HepG2 (cell line): ENCODE data around the gene RFFL. TPM values are rescaled to one million over a fixed set of nuclear protein-coding genes. Genes with fewer than 3 reads are reported as not detected.

ENCODE experiments used
- ADNP ChIP-seq: sonication (generic); formaldehyde crosslinking; IDR thresholded peaks from 2 replicates; pipeline ENCODE4 v1.4.0; 2020; ENCODE audit warnings: missing genetic modification reagents
- DNMT1 ChIP-seq: sonication (generic); formaldehyde crosslinking; IDR thresholded peaks from 2 replicates; pipeline ENCODE4 v1.5.1; 2020; ENCODE audit warnings: mild to moderate bottlenecking, missing genetic modification reagents
- EHMT2 ChIP-seq: fragments of 200-600 bp; sonication (generic); IDR thresholded peaks from 2 replicates; pipeline ENCODE4 v1.7.0; 2017; ENCODE audit warnings: antibody characterized with exemption, low read depth, low read length, borderline replicate concordance
- FOXK1 ChIP-seq: sonication (generic); formaldehyde crosslinking; IDR thresholded peaks from 2 replicates; pipeline ENCODE4 v1.4.0; 2020; ENCODE audit warnings: low read depth, missing genetic modification reagents, borderline replicate concordance
- HNRNPH1 ChIP-seq: fragments of 200-400 bp; formaldehyde crosslinking; optimal IDR thresholded peaks from 2 replicates; pipeline ENCODE3; 2017; ENCODE audit warnings: mild to moderate bottlenecking, low read depth, low read length
- HOMEZ ChIP-seq: IDR thresholded peaks from 2 replicates; pipeline ENCODE4 v1.6.1; 2016; ENCODE audit warnings: low read depth
- MEIS1 ChIP-seq: sonication (generic); formaldehyde crosslinking; IDR thresholded peaks from 2 replicates; pipeline ENCODE4 v1.9.0; 2021; ENCODE audit warnings: mild to moderate bottlenecking, missing genetic modification reagents, moderate library complexity, borderline replicate concordance
- MYPOP ChIP-seq: sonication (generic); formaldehyde crosslinking; IDR thresholded peaks from 2 replicates; pipeline ENCODE4 v1.8.1; 2023; ENCODE audit warnings: mild to moderate bottlenecking, moderate library complexity, missing genetic modification reagents
- PRDM10 ChIP-seq: sonication (generic); formaldehyde crosslinking; IDR thresholded peaks from 2 replicates; pipeline ENCODE4 v1.4.0; 2020; ENCODE audit warnings: low read depth, missing genetic modification reagents
- SIN3A ChIP-seq: IDR thresholded peaks from 2 replicates; pipeline ENCODE4 v1.6.1; 2011; ENCODE audit warnings: low read depth, mild to moderate bottlenecking, control low read depth, low read length, borderline replicate concordance
- TFAP4 ChIP-seq: sonication (generic); IDR thresholded peaks from 2 replicates; pipeline ENCODE4 v1.6.1; 2016; ENCODE audit warnings: low read depth, borderline replicate concordance
- TGIF2 ChIP-seq: IDR thresholded peaks from 2 replicates; pipeline ENCODE4 v1.6.1; 2016; ENCODE audit warnings: control low read depth, missing compliant biosample characterization
- ZBTB25 ChIP-seq: IDR thresholded peaks from 2 replicates; pipeline ENCODE4 v1.6.1; 2018; ENCODE audit warnings: missing genetic modification reagents
- ZNF121 ChIP-seq: sonication (generic); formaldehyde crosslinking; IDR thresholded peaks from 2 replicates; pipeline ENCODE4 v1.5.0; 2020; ENCODE audit warnings: mild to moderate bottlenecking, missing genetic modification reagents
- ZNF350 ChIP-seq: sonication (generic); formaldehyde crosslinking; IDR thresholded peaks from 2 replicates; pipeline ENCODE4 v1.4.0; 2020; ENCODE audit warnings: mild to moderate bottlenecking, low read depth, missing genetic modification reagents, borderline replicate concordance
- ZNF891 ChIP-seq: sonication (generic); formaldehyde crosslinking; IDR thresholded peaks from 2 replicates; pipeline ENCODE4 v1.5.0; 2020; ENCODE audit warnings: mild to moderate bottlenecking, missing genetic modification reagents
- polyA plus RNA-seq, 8 experiments: library from polyadenylated mRNA; depleted of rRNA in 3 of 8; stranded (reverse) in 7 of 8; unstranded in 1 of 8; fragments of >200 nt; fragmentation: Illumina TruSeq in 4 of 8; extraction: Trizol in 4 of 8; gene quantifications; 2 replicates each; pipeline versions ENCODE4 v1.2.1 to v1.2.3, GENCODE V29; 2011 to 2016; ENCODE audit warnings: low read depth in 4 of 8, missing spikeins in 1 of 8, mixed read lengths in 1 of 8; ENCODE audit not compliant: insufficient read depth in 1 of 8
- total RNA-seq, 5 experiments: library from RNA; depleted of rRNA; stranded (reverse); fragments of >200 nt; fragmentation: Illumina TruSeq; extraction: Trizol; gene quantifications; 2 replicates each; pipeline ENCODE4 v1.2.3, GENCODE V29; 2016; ENCODE audit warnings: low read depth in 1 of 5

Gene RFFL
- total and polyA plus RNA-seq, 2 of the 13 experiments (the other 11 are each of a cell fraction or from before 2014, with no cell fraction given), result 24.3 to 48.6 TPM

GRCh38 chr17:35079547-35080423, 16.3 kb upstream of the RFFL start (continued):
- no peak for TF ChIP-seq DNMT1
- peak; percentile 62; the same call in 1 of the 2 replicates for TF ChIP-seq SIN3A
- no peak for TF ChIP-seq ZNF891 (CRISPR knock-in tag)
- 0 out of 2 replicates have a peak, but pooled peaks have one; percentile 59 for TF ChIP-seq TGIF2
- TF ChIP-seq HNRNPH1, result no peak
- TF ChIP-seq HOMEZ (CRISPR knock-in tag), result peak; percentile 67; the same call in 1 of the 2 replicates
- peak; percentile 40; the same call in 1 of the 2 replicates for TF ChIP-seq MEIS1 (CRISPR knock-in tag)
- no peak for TF ChIP-seq ZNF350
- peak; percentile 97 for TF ChIP-seq PRDM10
- peak; percentile 39; the same call in 1 of the 2 replicates for TF ChIP-seq EHMT2
- TF ChIP-seq FOXK1, result peak; percentile 38; the same call in 1 of the 2 replicates
- peak; percentile 85 for TF ChIP-seq TFAP4
- TF ChIP-seq ADNP, result no peak
- TF ChIP-seq MYPOP (CRISPR knock-in tag), result peak; percentile 32; the same call in 1 of the 2 replicates
- no peak for TF ChIP-seq ZBTB25 (CRISPR knock-in tag)
- no peak for TF ChIP-seq ZNF121 (CRISPR knock-in tag)
